ENCODE results near the gene SOX10. TPM values are rescaled to one million over a fixed set of nuclear protein-coding genes. Genes with fewer than 3 reads are reported as not detected.

Gene SOX10
- total and polyA plus RNA-seq, 2 of the 13 experiments (the other 11 are each of a cell fraction or from before 2014, with no cell fraction given): not detected

DNA sequence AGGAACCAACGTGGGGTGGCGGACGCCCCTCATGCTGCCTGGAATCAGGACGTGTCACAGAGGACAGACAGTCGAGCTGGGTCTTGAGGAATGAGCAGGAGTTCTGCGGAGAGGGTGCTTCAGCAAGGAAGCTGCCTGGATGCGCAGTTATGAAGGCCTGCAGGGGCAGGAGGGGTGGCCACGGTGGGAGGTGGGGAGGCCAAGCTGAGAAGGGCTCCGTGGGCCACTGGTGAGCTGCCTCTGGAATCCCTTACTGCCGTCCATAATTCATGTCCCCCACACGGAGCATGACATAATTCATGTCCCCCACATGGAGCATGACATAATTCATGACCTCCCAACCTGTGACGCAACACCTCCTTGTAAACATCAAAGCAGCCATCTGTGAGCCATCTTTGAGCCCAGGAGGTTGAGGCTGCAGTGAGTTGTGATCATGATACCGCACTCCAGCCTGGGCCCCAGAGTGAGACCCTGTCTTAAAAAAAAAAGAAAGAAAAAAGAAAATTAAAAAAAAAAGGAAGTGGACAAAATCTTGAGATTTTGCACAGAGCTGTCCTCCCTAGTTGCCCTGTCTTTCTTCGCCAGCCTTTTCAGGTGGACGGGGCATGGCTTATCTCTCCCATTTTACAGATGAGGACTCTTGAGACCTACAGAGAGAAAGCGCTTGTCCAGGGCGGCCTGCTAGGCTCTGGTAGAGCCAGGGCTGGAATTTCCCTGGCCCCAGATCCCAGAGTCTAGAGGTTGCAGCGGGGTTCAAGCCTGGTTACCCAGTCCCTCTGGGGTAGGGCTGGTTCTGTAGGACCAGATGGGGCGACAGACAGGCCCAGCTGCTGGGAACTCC, 48.5 kb upstream of the SOX10 start (continued):
- TF ChIP-seq, protein P1, sequence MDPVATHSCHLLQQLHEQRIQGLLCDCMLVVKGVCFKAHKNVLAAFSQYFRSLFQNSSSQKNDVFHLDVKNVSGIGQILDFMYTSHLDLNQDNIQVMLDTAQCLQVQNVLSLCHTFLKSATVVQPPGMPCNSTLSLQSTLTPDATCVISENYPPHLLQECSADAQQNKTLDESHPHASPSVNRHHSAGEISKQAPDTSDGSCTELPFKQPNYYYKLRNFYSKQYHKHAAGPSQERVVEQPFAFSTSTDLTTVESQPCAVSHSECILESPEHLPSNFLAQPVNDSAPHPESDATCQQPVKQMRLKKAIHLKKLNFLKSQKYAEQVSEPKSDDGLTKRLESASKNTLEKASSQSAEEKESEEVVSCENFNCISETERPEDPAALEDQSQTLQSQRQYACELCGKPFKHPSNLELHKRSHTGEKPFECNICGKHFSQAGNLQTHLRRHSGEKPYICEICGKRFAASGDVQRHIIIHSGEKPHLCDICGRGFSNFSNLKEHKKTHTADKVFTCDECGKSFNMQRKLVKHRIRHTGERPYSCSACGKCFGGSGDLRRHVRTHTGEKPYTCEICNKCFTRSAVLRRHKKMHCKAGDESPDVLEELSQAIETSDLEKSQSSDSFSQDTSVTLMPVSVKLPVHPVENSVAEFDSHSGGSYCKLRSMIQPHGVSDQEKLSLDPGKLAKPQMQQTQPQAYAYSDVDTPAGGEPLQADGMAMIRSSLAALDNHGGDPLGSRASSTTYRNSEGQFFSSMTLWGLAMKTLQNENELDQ (CRISPR knock-in tag; IDR thresholded peaks at IDR 0.05; ENCODE audit: borderline replicate concordance): no peak
- TF ChIP-seq RFX1 (IDR thresholded peaks at IDR 0.05) (no peak), SALL1 (CRISPR knock-in tag; IDR thresholded peaks at IDR 0.05) (peak; percentile 63), SOX5 (CRISPR knock-in tag; IDR thresholded peaks at IDR 0.05; ENCODE audit: borderline replicate concordance) (peak; percentile 48; the same call in 1 of the 2 replicates), ZFP82 (CRISPR knock-in tag; IDR thresholded peaks at IDR 0.05; ENCODE audit: borderline replicate concordance) (no peak), NFKB2 (CRISPR knock-in tag; IDR thresholded peaks at IDR 0.05; ENCODE audit: borderline replicate concordance) (no peak), EP300 (IDR thresholded peaks at IDR 0.05; ENCODE audit: low read depth in 2 of 2, low read length in 2 of 2) (peak in 1 of 2 experiments; percentile 29; a peak in 1 of 4 replicates), EP300 (CRISPR knock-in tag; IDR thresholded peaks at IDR 0.05; ENCODE audit: borderline replicate concordance) (0 out of 2 replicates have a peak, but pooled peaks have one; percentile 47), ZFYVE20 (CRISPR knock-in tag; IDR thresholded peaks at IDR 0.05; ENCODE audit: borderline replicate concordance, low read depth) (no peak), ZNF850 (CRISPR knock-in tag; conservative IDR thresholded peaks at IDR 0.05) (no peak), RNF2 (conservative IDR thresholded peaks at IDR 0.05; ENCODE audit: low read depth) (no peak), RFXAP (CRISPR knock-in tag; IDR thresholded peaks at IDR 0.05; ENCODE audit: borderline replicate concordance) (no peak), ZNF747 (CRISPR knock-in tag; IDR thresholded peaks at IDR 0.05; ENCODE audit: borderline replicate concordance) (no peak), CREB1 (IDR thresholded peaks at IDR 0.05) (peak; percentile 70), CREB1 (CRISPR knock-in tag; IDR thresholded peaks at IDR 0.05) (no peak), TAF1 (CRISPR knock-in tag; IDR thresholded peaks at IDR 0.05) (no peak), ZNF629 (CRISPR knock-in tag; conservative IDR thresholded peaks at IDR 0.05) (peak; percentile 66), NR2C2 (CRISPR knock-in tag; IDR thresholded peaks at IDR 0.05; ENCODE audit: borderline replicate concordance) (peak; percentile 56; the same call in 1 of the 2 replicates), MAFF (IDR thresholded peaks at IDR 0.05; ENCODE audit: low read depth, low read length) (no peak), ZNF549 (CRISPR knock-in tag; IDR thresholded peaks at IDR 0.05) (no peak)
- TF ChIP-seq, protein P2, sequence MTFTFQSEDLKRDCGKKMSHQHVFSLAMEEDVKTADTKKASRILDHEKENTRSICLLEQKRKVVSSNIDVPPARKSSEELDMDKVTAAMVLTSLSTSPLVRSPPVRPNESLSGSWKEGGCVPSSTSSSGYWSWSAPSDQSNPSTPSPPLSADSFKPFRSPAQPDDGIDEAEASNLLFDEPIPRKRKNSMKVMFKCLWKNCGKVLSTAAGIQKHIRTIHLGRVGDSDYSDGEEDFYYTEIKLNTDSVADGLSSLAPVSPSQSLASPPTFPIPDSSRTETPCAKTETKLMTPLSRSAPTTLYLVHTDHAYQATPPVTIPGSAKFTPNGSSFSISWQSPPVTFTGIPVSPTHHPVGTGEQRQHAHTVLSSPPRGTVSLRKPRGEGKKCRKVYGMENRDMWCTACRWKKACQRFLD (CRISPR knock-in tag; IDR thresholded peaks at IDR 0.05; ENCODE audit: borderline replicate concordance): no peak
- TF ChIP-seq, protein P3, sequence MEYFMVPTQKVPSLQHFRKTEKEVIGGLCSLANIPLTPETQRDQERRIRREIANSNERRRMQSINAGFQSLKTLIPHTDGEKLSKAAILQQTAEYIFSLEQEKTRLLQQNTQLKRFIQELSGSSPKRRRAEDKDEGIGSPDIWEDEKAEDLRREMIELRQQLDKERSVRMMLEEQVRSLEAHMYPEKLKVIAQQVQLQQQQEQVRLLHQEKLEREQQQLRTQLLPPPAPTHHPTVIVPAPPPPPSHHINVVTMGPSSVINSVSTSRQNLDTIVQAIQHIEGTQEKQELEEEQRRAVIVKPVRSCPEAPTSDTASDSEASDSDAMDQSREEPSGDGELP (IDR thresholded peaks at IDR 0.05; ENCODE audit: borderline replicate concordance, low read depth): peak; percentile 41; the same call in 1 of the 2 replicates
- TF ChIP-seq, protein P4, sequence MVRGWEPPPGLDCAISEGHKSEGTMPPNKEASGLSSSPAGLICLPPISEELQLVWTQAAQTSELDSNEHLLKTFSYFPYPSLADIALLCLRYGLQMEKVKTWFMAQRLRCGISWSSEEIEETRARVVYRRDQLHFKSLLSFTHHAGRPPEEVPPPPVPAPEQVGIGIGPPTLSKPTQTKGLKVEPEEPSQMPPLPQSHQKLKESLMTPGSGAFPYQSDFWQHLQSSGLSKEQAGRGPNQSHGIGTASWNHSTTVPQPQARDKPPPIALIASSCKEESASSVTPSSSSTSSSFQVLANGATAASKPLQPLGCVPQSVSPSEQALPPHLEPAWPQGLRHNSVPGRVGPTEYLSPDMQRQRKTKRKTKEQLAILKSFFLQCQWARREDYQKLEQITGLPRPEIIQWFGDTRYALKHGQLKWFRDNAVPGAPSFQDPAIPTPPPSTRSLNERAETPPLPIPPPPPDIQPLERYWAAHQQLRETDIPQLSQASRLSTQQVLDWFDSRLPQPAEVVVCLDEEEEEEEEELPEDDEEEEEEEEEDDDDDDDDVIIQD (CRISPR knock-in tag; IDR thresholded peaks at IDR 0.05; ENCODE audit: low read depth): no peak
- TF ChIP-seq, protein P5, sequence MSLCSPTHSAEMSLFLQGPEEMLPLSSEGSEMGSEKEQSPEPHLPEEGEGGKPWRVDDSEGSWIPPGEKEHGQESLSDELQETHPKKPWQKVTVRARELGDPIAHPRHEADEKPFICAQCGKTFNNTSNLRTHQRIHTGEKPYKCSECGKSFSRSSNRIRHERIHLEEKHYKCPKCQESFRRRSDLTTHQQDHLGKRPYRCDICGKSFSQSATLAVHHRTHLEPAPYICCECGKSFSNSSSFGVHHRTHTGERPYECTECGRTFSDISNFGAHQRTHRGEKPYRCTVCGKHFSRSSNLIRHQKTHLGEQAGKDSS (CRISPR knock-in tag; IDR thresholded peaks at IDR 0.05; ENCODE audit: borderline replicate concordance, low read depth): no peak

All from HepG2 (cell line).